ENCODE measurements around the gene LRFN4.
A peak's percentile ranks its signal among the peaks of the same experiment; 100 is the strongest.

The LRFN4 gene

GRCh38 chr11:66845876-66846212 is 11.0 kb upstream of the LRFN4 start:
- peak in 1 of 2 donors; percentile 12 for DNase-seq

GRCh38 chr11:66846671-66847091 is 10.2 kb upstream of the LRFN4 start:
- no peak for DNase-seq

- no peak for DNase-seq
Observed at GRCh38 chr11:66847461-66848232, 9.2 kb upstream of the LRFN4 start.

- DNase-seq: no peak
Observed at GRCh38 chr11:66848671-66849500, 8.0 kb upstream of the LRFN4 start.

- no peak for DNase-seq
Observed at GRCh38 chr11:66849501-66850234, 7.2 kb upstream of the LRFN4 start.

- no peak for DNase-seq
Observed at GRCh38 chr11:66850235-66850587, 6.7 kb upstream of the LRFN4 start.

GRCh38 chr11:66850588-66851238 is 6.2 kb upstream of the LRFN4 start:
- no peak for DNase-seq

GRCh38 chr11:66851239-66851596 is 5.6 kb upstream of the LRFN4 start:
- DNase-seq: no peak

- peak in 1 of 2 donors; percentile 43 for DNase-seq
Observed at GRCh38 chr11:66851698-66852465, 5.0 kb upstream of the LRFN4 start.

- DNase-seq: no peak
Observed at GRCh38 chr11:66852466-66853241, 4.2 kb upstream of the LRFN4 start.

- DNase-seq: no peak
Observed at GRCh38 chr11:66853242-66854229, 3.3 kb upstream of the LRFN4 start.

GRCh38 chr11:66854231-66854661 is 2.6 kb upstream of the LRFN4 start:
- DNase-seq: no peak

- DNase-seq: no peak
Observed at GRCh38 chr11:66854729-66855211, 2.1 kb upstream of the LRFN4 start.

- peak; percentile 82 to 92 for DNase-seq
Observed at GRCh38 chr11:66855574-66856495, 1.0 kb upstream of the LRFN4 start.

GRCh38 chr11:66857234-66857926 is 516 bp downstream of the LRFN4 start:
- no peak for DNase-seq

- DNase-seq: no peak
Observed at GRCh38 chr11:66857927-66858185, 992 bp downstream of the LRFN4 start.

GRCh38 chr11:66858186-66858938 is 1.5 kb downstream of the LRFN4 start:
- DNase-seq: no peak

Data from stimulated activated CD4-positive, alpha-beta T cell treated with anti-CD3 and anti-CD28 coated beads, Interleukin-2, amount 100 ng/mL, for 24 hours (primary cell).